GM12874 (cell line): ENCODE results near the gene COMT.

Experiments used
- CTCF ChIP-seq: IDR thresholded peaks from 2 replicates; pipeline ENCODE4 v1.5.1; 2011; ENCODE audit warnings: low read depth, mild to moderate bottlenecking, control low read depth, low read length, moderate library complexity; ENCODE audit not compliant: insufficient read depth

COMT gene

GRCh38 chr22:19937616-19938473 lies 3.7 kb upstream of the COMT start:
- no peak for TF ChIP-seq CTCF

- no peak for TF ChIP-seq CTCF
Observed at GRCh38 chr22:19940536-19941364, 822 bp upstream of the COMT start.

GRCh38 chr22:19942157-19943081 lies 847 bp downstream of the COMT start:
- no peak for TF ChIP-seq CTCF

- TF ChIP-seq CTCF, result peak; percentile 26; the same call in 1 of the 2 replicates
Observed at GRCh38 chr22:19943082-19944026, 1.8 kb downstream of the COMT start.

- no peak for TF ChIP-seq CTCF
Observed at GRCh38 chr22:19948057-19948760, 6.6 kb downstream of the COMT start.

- no peak for TF ChIP-seq CTCF
Observed at GRCh38 chr22:19951346-19951745, 9.8 kb downstream of the COMT start.
